Measurements from ENCODE around the gene AGBL1.

The AGBL1 gene

GRCh38 chr15:86157606-86158293 is 78.1 kb downstream of the AGBL1 start:
- TF ChIP-seq, protein P1, sequence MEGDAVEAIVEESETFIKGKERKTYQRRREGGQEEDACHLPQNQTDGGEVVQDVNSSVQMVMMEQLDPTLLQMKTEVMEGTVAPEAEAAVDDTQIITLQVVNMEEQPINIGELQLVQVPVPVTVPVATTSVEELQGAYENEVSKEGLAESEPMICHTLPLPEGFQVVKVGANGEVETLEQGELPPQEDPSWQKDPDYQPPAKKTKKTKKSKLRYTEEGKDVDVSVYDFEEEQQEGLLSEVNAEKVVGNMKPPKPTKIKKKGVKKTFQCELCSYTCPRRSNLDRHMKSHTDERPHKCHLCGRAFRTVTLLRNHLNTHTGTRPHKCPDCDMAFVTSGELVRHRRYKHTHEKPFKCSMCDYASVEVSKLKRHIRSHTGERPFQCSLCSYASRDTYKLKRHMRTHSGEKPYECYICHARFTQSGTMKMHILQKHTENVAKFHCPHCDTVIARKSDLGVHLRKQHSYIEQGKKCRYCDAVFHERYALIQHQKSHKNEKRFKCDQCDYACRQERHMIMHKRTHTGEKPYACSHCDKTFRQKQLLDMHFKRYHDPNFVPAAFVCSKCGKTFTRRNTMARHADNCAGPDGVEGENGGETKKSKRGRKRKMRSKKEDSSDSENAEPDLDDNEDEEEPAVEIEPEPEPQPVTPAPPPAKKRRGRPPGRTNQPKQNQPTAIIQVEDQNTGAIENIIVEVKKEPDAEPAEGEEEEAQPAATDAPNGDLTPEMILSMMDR (IDR thresholded peaks at IDR 0.05; ENCODE audit: insufficient read depth, low read length, poor library complexity, severe bottlenecking): no peak
- no peak for DNase-seq (ENCODE audit: extremely low read depth, insufficient read length)
- Histone ChIP-seq H3K27me3 (replicated peaks; ENCODE audit: control insufficient read depth, insufficient read depth, low read length) (no peaks in the 10 kb centered on the region), H3K36me3 (ENCODE audit: control insufficient read depth, insufficient read depth, low read length) (no peaks in the 10 kb centered on the region), H3K4me3 (replicated peaks; ENCODE audit: low read depth, low read length) (no peak overlapping the region)

DNA sequence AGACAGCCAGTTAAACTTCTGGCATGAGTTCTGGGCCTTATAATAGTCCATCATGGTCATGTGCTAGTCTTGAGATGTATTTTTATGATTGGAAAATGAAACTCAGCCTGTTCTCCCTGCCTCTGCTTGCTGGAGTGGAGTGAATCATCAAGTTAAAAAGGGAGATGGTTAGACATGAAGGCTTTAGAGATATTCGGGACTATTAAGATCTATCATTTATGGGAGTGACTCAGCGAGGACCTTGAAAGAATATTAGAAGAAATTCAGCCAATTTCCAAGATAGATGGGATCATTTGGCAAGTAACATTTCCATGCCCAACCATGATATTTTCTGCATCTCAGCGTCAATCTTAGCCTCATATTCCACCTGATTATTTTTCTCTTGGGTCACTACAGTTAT is 79.8 kb downstream of the AGBL1 start:
- H3K36me3 ChIP-seq (ENCODE audit: control insufficient read depth, insufficient read depth, low read length): no peaks in the 10 kb centered on the region
- TF ChIP-seq, protein P1 (IDR thresholded peaks at IDR 0.05; ENCODE audit: insufficient read depth, low read length, poor library complexity, severe bottlenecking): no peak
- no peak for DNase-seq (ENCODE audit: extremely low read depth, insufficient read length)

GRCh38 chr15:86161250-86161649 is 81.6 kb downstream of the AGBL1 start:
- no peak for DNase-seq (ENCODE audit: extremely low read depth, insufficient read length)

More for the DNA sequence above, 79.8 kb downstream of the AGBL1 start:
- no peak overlapping the region for H3K4me3 ChIP-seq (replicated peaks; ENCODE audit: low read depth, low read length)
- no peaks in the 10 kb centered on the region for H3K27me3 ChIP-seq (replicated peaks; ENCODE audit: control insufficient read depth, insufficient read depth, low read length)

DNA sequence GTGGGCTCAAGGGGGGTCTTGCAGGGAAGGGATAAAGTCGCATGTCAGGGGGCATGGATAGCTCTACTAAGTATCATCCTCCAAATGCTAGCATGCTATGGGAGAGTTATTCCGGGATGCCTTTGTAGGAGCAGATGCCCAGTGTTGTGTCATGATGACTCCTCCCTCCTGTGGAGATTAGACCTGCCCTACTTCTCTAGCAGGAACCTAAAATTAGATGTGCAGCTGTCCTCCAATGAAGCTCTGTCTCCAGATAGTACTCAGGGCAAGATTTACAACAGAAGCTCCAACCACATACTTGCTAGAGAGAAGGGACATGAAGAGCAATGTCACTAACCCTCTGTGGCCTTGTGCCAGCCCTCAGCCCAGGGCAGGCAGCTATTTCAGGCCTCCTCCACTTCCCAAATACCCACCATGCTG is 82.5 kb downstream of the AGBL1 start:
- TF ChIP-seq, protein P1 (IDR thresholded peaks at IDR 0.05; ENCODE audit: insufficient read depth, low read length, poor library complexity, severe bottlenecking): no peak
- H3K27me3 ChIP-seq (replicated peaks; ENCODE audit: control insufficient read depth, insufficient read depth, low read length): no peaks in the 10 kb centered on the region
- no peak for DNase-seq (ENCODE audit: extremely low read depth, insufficient read length)
- no peaks in the 10 kb centered on the region for H3K36me3 ChIP-seq (ENCODE audit: control insufficient read depth, insufficient read depth, low read length)
- H3K4me3 ChIP-seq (replicated peaks; ENCODE audit: low read depth, low read length): no peak overlapping the region

More at GRCh38 chr15:86161250-86161649, 81.6 kb downstream of the AGBL1 start:
- TF ChIP-seq, protein P1 (IDR thresholded peaks at IDR 0.05; ENCODE audit: insufficient read depth, low read length, poor library complexity, severe bottlenecking): no peak
- Histone ChIP-seq H3K27me3 (replicated peaks; ENCODE audit: control insufficient read depth, insufficient read depth, low read length) (no peaks in the 10 kb centered on the region), H3K4me3 (replicated peaks; ENCODE audit: low read depth, low read length) (no peak overlapping the region), H3K36me3 (ENCODE audit: control insufficient read depth, insufficient read depth, low read length) (no peaks in the 10 kb centered on the region)

DNA sequence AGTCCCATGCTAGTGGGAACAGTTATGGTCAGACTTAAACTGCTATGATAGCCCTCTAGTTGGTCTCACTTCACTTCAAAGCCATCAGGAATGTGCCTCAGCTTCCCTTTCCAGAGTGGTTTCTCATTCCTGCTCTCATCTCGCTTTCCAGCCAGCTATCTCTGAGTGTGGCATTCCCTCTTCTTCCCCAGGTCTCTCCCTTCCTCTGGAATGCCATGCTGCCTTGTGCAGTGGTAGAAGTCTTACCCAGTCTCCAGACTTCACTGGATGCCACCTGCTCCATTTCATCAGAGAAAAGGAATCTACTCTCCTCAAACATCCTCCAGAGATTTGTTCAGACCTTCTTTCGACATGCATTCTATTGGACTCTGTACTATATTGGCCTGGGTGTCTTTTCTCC is 83.0 kb downstream of the AGBL1 start:
- no peaks in the 10 kb centered on the region for H3K27me3 ChIP-seq (replicated peaks; ENCODE audit: control insufficient read depth, insufficient read depth, low read length)
- H3K4me3 ChIP-seq (replicated peaks; ENCODE audit: low read depth, low read length): no peak overlapping the region
- DNase-seq (ENCODE audit: extremely low read depth, insufficient read length): no peak
- TF ChIP-seq, protein P1 (IDR thresholded peaks at IDR 0.05; ENCODE audit: insufficient read depth, low read length, poor library complexity, severe bottlenecking): no peak
- H3K36me3 ChIP-seq (ENCODE audit: control insufficient read depth, insufficient read depth, low read length): no peaks in the 10 kb centered on the region
